Subcutaneous preadipocyte (primary cell): ENCODE results near the gene RLN3. TPM values are rescaled to one million over a fixed set of nuclear protein-coding genes. Genes with fewer than 3 reads are reported as not detected.

Experiments used
- total RNA-seq: library from RNA; depleted of rRNA; stranded (reverse); fragments of >200 nt; gene quantifications from 2 replicates; pipeline ENCODE4 v1.2.3, GENCODE V29; 2012

The RLN3 gene
- total RNA-seq, result not detected in 2 replicates

DNA sequence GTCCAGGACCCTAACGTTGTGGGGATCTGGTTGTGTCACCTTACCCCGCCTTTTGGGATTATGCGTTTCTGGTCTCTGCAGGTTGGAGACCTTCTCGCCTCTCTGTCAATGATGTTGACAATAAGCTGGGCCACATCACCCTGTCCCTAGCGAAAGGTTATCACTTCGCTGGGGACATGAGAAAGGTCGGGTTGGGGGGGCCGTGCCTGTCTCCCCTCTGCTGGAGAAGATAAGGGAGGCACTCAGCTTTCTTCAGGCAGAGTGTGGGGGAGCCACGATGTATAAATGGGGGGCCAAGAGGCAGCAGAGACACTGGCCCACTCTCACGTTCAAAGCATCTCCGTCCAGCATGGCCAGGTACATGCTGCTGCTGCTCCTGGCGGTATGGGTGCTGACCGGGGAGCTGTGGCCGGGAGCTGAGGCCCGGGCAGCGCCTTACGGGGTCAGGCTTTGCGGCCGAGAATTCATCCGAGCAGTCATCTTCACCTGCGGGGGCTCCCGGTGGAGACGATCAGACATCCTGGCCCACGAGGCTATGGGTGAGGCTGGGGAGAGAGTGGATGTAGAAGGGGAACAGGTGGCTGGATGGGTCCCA is at the start of gene RLN3:
Gene RLN3 (plus strand): TSS at position 293 of the 595 bp plus-strand sequence. CDS start 57 bp downstream, at position 350.

GRCh38 chr19:14006085-14006765 is 21.7 kb upstream of the RLN3 start, which contains the start of gene RFX1:
TSS of gene RFX1 (minus strand) at chr19:14006320. CDS start at chr19:13993843, 12,477 bp downstream.

GRCh38 chr19:14031719-14032480 is 4.0 kb downstream of the RLN3 start, which contains the start of gene IL27RA:
TSS of gene IL27RA (plus strand) at chr19:14031762. CDS start at chr19:14031873, 111 bp downstream.

GRCh38 chr19:14061751-14062557 is 34.0 kb downstream of the RLN3 start, which contains the start of gene PALM3:
TSS of gene PALM3 (minus strand) at chr19:14062076. CDS start at chr19:14061980, 96 bp downstream.

DNA sequence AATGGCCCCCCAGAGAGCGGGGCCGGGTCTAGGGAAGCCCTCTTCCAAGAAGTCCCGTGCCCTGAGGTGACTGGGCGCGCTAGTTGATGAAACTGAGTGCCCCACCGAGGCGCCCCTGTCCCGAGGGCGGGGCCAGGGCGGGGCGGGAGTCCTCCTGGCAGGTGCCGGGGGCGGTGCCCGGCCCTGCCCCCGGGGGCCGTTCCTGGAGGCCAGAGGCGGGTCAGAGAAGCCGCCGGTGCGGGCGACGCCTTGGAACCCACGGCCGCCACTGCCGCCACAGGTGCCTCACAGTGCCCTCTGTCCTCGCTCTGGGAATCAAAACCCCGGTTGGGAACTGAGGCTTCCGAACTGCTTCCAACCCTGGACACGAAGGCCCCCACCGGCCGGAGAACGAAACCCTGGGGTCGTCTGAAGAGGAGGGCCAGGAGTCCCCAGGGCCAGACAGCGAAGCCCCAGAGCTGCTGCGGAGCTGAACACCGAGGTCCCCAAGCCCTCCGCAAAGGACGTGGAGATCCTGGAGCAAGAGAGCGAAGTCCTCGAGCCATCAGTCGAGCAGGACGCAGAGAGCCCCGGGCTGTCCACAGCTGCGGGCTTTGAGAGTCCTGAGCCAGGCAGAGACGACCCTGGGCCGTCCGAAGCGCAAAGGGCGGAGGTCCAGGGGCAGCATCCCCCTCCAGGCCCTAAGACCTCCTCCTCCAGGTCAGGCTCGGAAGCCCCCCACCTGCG is 44.8 kb downstream of the RLN3 start, which contains the start of gene MISP3:
Gene MISP3 (plus strand): TSS at position 252 of the 726 bp plus-strand sequence. CDS start 524 bp downstream, outside the sequence.

Other genes starting within 250 kb of the RLN3 start
- gene ZSWIM4, start 232.7 kb upstream of the RLN3 start, total RNA-seq, result 1.5 and 3.5 TPM in 2 replicates
- gene NANOS3, start 151.0 kb upstream of the RLN3 start, total RNA-seq, result not detected in 2 replicates
- gene BRME1, start 122.0 kb upstream of the RLN3 start, total RNA-seq, result 0.78 and 1.1 TPM in 2 replicates
- gene CC2D1A, start 121.9 kb upstream of the RLN3 start, total RNA-seq, result 10.3 and 13.1 TPM in 2 replicates
- gene PODNL1, start 89.7 kb upstream of the RLN3 start, total RNA-seq, result 0.20 and 0.73 TPM in 2 replicates
- 8.8 and 16.2 TPM in 2 replicates for gene DCAF15, start 75.6 kb upstream of the RLN3 start, total RNA-seq
- gene RFX1, start 21.8 kb upstream of the RLN3 start, total RNA-seq, result 2.9 and 11.9 TPM in 2 replicates
- 0.73 and 1.6 TPM in 2 replicates for gene IL27RA, start 3.6 kb downstream of the RLN3 start, total RNA-seq
- gene PALM3, start 33.9 kb downstream of the RLN3 start, total RNA-seq, result not detected in 2 replicates
- gene MISP3, start 44.6 kb downstream of the RLN3 start, total RNA-seq, result 0.39 and 0.73 TPM in 2 replicates
- gene C19orf67, start 57.6 kb downstream of the RLN3 start, total RNA-seq, result not detected in 2 replicates
- 18.4 and 32.3 TPM in 2 replicates for gene SAMD1, start 62.6 kb downstream of the RLN3 start, total RNA-seq
- 54.7 and 57.7 TPM in 2 replicates for gene PRKACA, start 89.6 kb downstream of the RLN3 start, total RNA-seq
- 14.3 and 17.6 TPM in 2 replicates for gene ASF1B, start 108.4 kb downstream of the RLN3 start, total RNA-seq
- 1.4 and 1.8 TPM in 2 replicates for gene ADGRL1, start 178.0 kb downstream of the RLN3 start, total RNA-seq